Measurements from ENCODE around the gene XBP1. TPM values are rescaled to one million over a fixed set of nuclear protein-coding genes. Genes with fewer than 3 reads are reported as not detected.
A peak's percentile ranks its signal among the peaks of the same experiment; 100 is the strongest.

Gene XBP1
- total and polyA plus RNA-seq, 2 of the 13 experiments (the other 11 are each of a cell fraction or from before 2014, with no cell fraction given): 416 to 427 TPM

DNA sequence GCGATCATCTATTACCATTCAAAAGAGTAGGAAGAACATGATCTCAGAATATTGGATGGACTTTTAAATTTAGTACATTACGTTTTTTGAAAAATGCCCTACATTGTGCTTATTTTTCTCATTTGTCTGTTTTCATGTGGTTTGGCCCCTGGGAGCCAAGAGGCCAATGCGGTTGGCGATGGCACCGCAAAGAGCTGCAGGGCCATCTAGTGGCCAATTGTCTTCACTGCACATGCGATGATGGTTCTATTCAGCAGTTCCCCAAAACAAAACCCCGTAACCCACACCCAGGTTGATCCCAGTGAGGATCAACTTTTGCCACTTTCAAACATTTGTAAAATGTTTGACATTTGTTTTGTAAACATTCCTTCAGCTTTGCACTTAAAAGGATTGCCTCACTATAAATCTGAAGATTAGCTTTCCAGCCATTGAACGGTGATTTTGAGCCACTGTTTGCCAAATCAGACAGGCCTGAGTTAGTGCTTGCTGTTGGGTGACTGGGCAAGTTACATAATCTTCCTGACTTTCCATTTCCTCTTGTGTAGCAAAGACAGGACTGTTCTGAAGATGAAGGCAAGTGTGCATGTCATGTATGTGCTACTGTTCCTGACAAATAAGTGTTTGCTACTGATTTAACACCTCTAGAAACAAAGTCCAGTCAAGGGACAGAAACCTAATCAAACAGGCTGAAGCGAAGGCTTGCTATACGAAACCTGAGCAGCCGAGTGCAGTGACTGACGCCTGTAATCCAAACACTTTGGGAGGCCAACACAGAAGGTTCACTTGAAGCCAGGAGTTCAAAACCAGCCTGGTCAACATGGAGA lies 29.2 kb upstream of the XBP1 start (continued):
- no peak for TF ChIP-seq ZXDC (CRISPR knock-in tag; IDR thresholded peaks at IDR 0.05)
- no peak for TF ChIP-seq ZFP41 (CRISPR knock-in tag; IDR thresholded peaks at IDR 0.05; ENCODE audit: borderline replicate concordance)
- TF ChIP-seq ZNF10 (CRISPR knock-in tag; IDR thresholded peaks at IDR 0.05; ENCODE audit: borderline replicate concordance, low read depth): no peak
- peak; percentile 74 for TF ChIP-seq HMG20B (CRISPR knock-in tag; conservative IDR thresholded peaks at IDR 0.05)
- peak; percentile 73; the same call in 1 of the 2 replicates for TF ChIP-seq KLF6 (CRISPR knock-in tag; IDR thresholded peaks at IDR 0.05)
- TF ChIP-seq THRA (CRISPR knock-in tag; IDR thresholded peaks at IDR 0.05; ENCODE audit: borderline replicate concordance): 0 out of 2 replicates have a peak, but pooled peaks have one; percentile 49
- TF ChIP-seq PRDM10 (CRISPR knock-in tag; IDR thresholded peaks at IDR 0.05; ENCODE audit: low read depth): 0 out of 2 replicates have a peak, but pooled peaks have one; percentile 40
- no peak for TF ChIP-seq ZNF3 (CRISPR knock-in tag; IDR thresholded peaks at IDR 0.05)
- no peak for TF ChIP-seq HES4 (CRISPR knock-in tag; IDR thresholded peaks at IDR 0.05; ENCODE audit: borderline replicate concordance)
- no peak for TF ChIP-seq ZNF431 (CRISPR knock-in tag; IDR thresholded peaks at IDR 0.05; ENCODE audit: borderline replicate concordance, low read depth)
- TF ChIP-seq BCL6 (CRISPR knock-in tag; IDR thresholded peaks at IDR 0.05): no peak; the same call in 1 of the 2 replicates
- no peak for TF ChIP-seq NBN (conservative IDR thresholded peaks at IDR 0.05)
- no peak for TF ChIP-seq ARNT (IDR thresholded peaks at IDR 0.05)
- no peak for TF ChIP-seq HNRNPLL (IDR thresholded peaks at IDR 0.05; ENCODE audit: low read depth, low read length, poor library complexity, severe bottlenecking)
- TF ChIP-seq ZNF569 (CRISPR knock-in tag; IDR thresholded peaks at IDR 0.05; ENCODE audit: borderline replicate concordance): no peak
- TF ChIP-seq ZMAT3 (CRISPR knock-in tag; conservative IDR thresholded peaks at IDR 0.05): peak; percentile 87; the same call in 1 of the 2 replicates

Data from HepG2 (cell line).